Right forelimb (tissue), 1 donor: Measurements from ENCODE around the gene CEP70.
"Not testable (repeated sequence)": the region's sequence is repeated elsewhere in the genome, so short reads cannot be mapped to it uniquely, and the experiment has no call there.

Experiments
- DNase-seq: peaks from one replicate; pipeline ENCODE4 v3.0.0-alpha.2; 2018

CEP70 gene, protein sequence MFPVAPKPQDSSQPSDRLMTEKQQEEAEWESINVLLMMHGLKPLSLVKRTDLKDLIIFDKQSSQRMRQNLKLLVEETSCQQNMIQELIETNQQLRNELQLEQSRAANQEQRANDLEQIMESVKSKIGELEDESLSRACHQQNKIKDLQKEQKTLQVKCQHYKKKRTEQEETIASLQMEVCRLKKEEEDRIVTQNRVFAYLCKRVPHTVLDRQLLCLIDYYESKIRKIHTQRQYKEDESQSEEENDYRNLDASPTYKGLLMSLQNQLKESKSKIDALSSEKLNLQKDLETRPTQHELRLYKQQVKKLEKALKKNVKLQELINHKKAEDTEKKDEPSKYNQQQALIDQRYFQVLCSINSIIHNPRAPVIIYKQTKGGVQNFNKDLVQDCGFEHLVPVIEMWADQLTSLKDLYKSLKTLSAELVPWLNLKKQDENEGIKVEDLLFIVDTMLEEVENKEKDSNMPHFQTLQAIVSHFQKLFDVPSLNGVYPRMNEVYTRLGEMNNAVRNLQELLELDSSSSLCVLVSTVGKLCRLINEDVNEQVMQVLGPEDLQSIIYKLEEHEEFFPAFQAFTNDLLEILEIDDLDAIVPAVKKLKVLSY

GRCh38 chr3:138594150-138594934 is at the start of gene CEP70:
CEP70 (minus strand) TSS chr3:138594260; CDS start chr3:138572927, 21,333 bp downstream.
- peak; percentile 94 for DNase-seq

GRCh38 chr3:138642927-138643253 is 48.8 kb upstream of the CEP70 start:
- no peak for DNase-seq

DNA sequence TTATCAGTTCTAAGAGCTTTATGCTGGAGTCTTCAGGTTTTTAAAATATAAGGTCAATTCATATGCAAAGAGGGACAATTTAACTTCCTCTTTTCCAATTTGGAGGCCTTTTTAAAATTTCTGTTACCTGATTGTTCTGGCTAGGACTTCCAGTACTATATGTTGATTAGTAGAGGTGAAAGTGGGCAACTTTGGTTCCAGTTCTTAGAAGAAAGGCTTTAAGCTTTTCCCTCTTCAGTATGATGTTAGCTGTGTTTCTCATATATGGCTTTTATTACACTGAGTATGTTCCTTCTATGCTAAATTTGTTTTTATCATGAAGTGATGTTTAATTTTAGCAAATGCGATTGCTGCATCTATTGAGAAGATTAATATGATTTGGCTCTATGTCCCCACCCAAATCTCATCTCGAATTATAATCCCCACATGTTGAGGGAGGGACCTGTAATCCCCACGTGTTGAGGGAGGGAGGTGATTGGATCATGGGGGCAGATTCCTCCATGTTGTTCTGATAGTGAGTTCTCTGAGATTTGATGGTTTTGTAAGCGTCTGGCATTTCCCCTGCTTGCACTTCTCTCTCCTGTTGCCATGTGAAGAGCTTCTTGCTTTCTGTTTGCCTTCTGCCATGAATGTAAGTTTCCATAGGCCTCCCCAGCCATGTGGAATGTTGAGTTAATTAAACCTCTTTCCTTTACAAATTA is 48.3 kb upstream of the CEP70 start:
- DNase-seq = no peak

GRCh38 chr3:138640537-138640936 is 46.5 kb upstream of the CEP70 start:
- DNase-seq = no peak

DNA sequence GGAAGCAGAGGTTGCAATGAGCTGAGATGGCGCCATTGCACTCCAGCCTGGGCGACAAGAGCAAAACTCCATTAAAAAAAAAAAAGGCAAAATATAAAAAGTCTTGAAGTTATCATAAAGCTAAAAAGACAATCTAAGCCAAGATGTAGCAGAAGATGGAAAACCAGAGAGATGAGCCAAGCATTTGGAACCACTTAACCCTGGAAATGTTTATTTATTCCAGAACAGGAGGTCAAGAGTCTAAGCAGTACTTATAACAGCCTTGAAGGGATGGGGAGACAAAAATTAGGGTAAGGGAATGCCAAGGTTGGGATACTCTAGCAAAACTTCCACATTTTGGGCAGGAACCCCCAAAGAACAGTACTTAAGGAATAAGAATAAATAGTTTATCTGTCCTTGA is 44.6 kb upstream of the CEP70 start:
- no peak for DNase-seq

DNA sequence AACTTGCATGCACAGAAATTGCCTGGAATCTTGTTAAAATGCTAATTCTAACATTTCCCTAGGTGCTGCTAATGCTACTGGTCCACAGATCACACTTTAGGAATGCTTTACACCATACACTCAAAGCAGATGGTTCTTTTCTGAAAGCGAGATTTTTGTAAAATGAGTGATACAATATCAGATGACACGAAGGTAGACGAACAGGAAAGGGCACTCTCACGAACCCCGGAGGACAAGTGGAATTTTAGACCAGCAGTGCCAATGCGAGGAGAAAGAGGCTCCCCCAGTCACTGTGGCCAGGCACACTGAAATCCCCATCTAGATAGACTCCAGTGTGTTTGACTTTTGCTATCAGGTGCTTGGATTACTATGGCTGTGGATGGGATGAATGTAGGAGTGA is 35.5 kb upstream of the CEP70 start:
- DNase-seq = no peak

GRCh38 chr3:138625707-138626365 is 31.8 kb upstream of the CEP70 start:
- DNase-seq = no peak

DNA sequence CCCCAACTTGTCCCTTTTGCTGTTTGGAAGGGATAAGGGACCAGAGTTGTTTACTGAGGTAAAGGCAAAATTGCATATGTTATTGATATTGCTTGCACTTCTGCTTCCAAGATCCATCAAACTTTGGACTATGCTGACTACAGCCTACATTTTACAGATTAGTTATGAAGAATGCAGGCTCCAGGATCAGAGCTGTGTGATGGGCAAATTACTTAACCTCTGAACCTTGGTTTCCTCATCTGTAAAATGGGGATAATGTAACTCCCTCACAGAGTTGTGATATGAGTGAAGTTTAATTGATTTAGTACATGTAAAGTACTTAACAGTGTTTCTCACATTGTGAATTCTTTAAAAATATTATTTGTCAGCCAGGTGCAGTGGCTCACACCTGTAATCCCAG is 30.5 kb upstream of the CEP70 start:
- no peak for DNase-seq

DNA sequence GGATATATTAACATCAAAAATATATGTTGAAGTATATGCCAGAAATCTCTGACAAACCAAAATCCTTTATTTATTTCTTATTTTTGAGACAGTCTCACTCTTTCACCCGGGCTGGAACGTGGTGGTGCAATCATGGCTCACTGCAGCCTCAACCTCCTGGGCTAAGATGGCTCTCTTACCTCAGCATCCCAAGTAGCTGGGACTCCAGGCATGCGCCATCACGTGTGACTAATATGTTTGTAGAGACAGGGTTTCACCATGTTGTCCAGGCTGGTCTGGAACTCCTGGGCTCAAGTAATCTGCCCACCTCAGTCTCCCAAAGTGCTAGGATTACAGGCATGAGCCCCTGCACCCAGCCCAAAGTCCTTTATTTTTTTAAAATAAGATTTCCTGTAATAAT is 26.4 kb upstream of the CEP70 start:
- DNase-seq = no peak

- no peak for DNase-seq
Measured at GRCh38 chr3:138615462-138615861, 21.4 kb upstream of the CEP70 start.

DNA sequence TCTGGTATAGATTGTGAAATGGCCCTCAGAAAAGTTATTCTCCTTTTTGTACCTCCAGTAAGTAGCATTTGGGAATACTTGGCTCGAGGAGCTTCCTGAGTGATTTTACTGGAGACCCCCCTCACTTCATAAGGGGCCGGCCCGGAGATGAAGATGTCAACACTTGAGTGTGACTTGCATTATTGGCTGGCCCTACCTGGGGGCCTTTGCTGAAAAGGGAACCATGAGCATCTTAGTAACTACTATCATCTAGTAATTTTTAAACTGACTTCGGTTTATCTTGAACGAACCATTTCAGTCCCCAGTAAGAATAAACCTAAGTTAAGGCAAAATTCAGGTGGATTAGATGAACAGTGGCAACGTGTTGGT is 15.8 kb upstream of the CEP70 start:
- DNase-seq = no peak

- peak; percentile 89 for DNase-seq
Measured at GRCh38 chr3:138608322-138609135, 14.5 kb upstream of the CEP70 start, which contains the start of gene FAIM. FAIM (plus strand) TSS chr3:138608771; CDS start chr3:138619727, 10,956 bp downstream.

GRCh38 chr3:138604106-138604595 is 10.1 kb upstream of the CEP70 start:
- not testable (repeated sequence) for DNase-seq

GRCh38 chr3:138601661-138602060 is 7.6 kb upstream of the CEP70 start:
- not testable (repeated sequence) for DNase-seq

DNA sequence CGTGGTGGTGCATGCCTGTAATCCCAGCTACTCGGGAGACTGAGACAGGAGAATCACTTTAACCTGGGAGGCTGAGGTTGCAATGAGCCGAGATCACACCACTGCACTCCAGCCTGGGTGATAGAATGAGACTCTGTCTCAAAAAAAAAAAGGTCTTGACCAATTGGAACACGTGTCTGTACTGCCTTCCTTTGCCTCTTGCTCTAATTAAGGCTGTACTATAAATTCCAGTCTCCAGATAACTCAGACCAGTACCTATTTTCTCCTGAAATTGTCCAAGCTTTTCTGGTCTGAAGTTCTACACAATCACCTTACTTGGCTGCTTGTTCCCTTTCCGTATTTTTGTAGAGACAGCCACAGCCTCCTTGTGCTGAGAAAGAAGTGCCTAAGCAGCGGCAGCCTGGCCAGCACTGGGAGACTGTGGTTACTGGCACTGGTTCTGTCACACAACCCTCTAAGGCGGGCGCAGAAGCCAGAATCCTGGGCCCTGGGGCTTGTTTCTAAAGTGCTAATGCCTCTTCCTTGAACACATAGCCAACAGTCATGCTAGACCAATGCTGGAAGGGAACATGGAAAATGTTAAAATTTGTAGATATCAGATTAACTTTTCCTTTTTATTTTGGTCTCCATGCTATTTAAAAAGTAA is 6.2 kb upstream of the CEP70 start:
- DNase-seq = no peak

DNA sequence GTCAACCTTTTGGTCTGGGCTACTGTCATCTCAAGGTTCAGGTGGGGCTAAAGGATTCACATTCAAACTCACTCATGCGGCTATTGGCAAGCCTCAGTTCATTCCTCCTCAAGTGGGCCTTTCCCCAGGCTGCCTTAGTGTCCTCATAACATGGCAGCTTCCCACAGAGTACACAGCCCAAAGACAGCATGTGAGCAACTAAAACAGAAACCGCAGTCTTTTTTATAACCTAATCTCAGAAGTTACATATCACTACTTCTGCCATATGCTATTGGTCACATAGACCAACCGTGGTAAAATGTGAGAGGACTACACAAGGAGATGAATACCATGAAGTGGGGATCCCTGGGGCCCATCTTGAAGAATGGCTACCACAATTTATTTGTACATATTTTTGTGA is 4.5 kb upstream of the CEP70 start:
- DNase-seq = no peak

- not testable (repeated sequence) for DNase-seq
Measured at GRCh38 chr3:138597186-138597976, 3.3 kb upstream of the CEP70 start.

DNA sequence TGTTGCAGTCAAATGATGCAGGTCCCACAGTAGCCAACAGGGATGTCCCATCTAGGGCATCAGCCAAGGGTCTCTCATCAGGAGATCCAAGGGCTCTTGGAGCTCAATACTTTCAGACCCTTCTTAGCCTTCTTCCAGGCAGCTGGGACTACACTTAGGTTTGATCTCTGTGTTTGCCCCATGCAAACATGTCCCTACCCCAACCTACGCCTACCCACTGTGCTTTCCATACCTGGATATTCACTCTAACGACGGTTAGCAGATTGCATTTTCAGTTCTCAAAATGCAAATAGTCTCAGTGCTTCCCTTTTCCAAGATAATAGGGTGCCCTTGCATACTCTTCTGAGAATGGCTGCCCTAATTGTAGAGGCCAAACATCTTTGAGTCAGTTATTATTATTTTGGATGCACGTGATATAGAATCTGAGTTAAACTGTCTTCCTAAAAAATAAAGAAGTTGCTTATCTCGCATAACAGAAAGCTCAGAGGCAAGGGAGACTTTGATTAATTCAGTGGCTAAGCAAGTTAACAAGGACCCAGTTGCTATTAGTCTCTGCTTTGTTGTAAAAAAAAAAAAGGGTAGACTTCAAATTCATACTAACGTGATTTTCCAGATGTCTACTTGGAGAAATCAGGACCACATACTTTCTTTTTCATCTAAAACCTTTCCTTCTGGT is 1.0 kb upstream of the CEP70 start:
- no peak for DNase-seq

GRCh38 chr3:138593488-138594149 is 441 bp downstream of the CEP70 start:
- DNase-seq = peak; percentile 45
